Activated naive CD4-positive, alpha-beta T cell treated with anti-CD3 and anti-CD28 coated beads, Interleukin-2, amount 50 U/mL, for 16 hours (primary cell): Measurements from ENCODE around the gene SPOCK1.

Experiments
- DNase-seq: peaks from one replicate; pipeline ENCODE4 v3.0.0-alpha.2; 2020

Gene SPOCK1

DNA sequence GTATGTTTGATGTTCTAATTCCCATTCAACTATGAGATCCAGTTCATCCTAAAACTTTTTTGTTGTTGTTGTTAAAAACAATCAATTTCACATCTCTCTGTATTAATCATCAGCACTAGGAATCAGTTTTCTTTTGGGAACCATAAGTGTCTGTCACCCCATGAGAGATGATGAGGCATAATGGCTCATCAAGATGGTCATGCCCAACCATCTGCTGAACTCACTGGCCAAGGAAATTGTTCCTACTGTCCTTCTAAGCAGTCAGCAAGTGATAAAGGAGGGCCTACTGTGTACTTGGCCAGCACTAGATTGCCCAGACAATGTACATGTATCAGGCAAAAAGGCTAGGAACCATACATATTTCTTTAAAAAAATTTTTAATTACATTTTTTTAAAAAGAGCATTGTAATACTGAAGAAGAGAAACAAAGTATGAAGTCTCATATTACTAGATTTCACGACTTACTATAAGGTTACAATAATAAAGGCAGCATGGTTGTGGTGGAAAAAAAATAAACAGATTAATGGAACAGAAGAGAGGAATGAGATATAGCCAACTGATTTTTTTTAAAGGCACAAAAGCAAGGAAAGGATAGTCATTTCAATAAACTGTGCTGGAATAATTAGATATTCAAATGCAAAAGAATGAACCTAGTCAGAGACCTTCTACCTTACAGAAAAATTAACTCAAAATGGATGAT, 458.3 kb downstream of the SPOCK1 start:
- no peak for DNase-seq

DNA sequence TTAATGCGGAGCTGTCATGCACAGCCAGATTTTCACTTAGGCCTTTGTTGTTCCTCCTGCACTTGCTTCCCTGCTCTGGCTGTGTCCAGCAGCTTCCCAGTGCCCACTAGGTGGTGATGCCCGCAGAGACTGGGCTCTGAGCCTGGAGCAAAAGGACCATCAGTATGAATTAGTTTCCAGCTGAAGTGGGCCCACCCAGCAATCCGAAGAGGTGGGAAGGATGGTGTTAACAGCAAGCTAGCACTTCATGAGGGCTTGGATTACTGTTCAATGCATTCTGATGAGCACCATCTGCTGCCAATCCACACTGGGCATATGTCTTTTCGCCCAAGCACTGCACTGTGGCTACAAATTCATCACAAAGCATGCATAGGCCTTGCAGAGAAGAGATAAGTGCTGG, 459.1 kb downstream of the SPOCK1 start:
- no peak for DNase-seq

DNA sequence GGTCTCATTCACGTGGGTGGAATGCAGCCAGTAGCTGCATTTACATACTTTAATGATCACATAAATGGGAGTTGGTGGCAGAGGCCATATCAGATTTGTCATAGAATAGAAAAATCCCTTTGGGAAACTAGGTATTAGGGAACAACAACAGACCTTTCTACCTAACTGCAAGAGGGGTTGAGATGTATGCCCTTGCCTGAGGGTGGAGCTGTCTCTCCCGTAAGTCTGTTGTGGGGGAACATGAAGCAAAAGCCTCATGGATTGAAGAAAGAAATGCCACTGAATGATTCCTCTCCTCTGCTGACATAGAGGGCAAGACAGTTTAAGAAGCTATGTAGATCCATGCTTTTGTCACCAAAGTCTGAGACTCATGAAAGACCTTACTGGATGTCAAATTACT, 461.3 kb downstream of the SPOCK1 start:
- DNase-seq = no peak

DNA sequence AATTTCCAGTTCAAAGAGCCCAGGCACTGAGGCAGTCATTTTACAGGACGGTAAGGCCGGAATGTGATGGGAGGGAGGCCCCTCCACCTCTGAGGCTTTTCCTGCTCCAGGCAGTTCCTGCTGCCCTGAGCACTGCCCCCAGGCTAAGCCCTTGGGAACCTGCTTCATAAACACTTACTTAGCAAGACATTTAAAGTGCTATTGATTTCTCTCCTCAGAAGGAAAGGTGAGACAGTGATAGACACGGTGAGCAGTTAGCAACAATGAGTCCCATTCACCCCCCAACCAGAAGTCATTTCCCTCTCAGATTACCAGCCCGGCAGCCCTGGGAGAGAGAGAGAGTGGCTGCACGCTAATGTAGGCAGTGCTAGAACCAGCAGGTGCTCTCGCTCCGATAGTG, 462.5 kb downstream of the SPOCK1 start:
- DNase-seq = no peak

DNA sequence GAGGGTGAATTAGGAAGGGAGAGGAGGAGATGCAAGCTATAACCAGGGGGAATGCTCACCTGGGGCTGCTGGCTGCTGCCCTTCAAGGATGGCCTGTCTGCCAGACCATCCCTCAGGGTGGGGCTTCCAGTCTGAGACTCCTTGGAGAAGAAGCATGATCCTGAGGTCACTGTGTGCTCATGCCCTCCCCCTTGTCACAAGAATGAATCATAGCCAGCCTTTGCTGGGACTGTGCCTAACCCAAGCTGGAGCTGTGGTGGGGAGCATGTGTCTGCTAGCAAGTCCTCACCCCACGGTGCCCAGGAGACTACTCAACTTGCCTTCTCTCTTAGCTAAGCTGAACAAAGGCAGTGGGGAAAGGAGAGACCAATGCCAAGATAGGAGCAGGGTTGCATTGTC, 463.6 kb downstream of the SPOCK1 start:
- DNase-seq = no peak

DNA sequence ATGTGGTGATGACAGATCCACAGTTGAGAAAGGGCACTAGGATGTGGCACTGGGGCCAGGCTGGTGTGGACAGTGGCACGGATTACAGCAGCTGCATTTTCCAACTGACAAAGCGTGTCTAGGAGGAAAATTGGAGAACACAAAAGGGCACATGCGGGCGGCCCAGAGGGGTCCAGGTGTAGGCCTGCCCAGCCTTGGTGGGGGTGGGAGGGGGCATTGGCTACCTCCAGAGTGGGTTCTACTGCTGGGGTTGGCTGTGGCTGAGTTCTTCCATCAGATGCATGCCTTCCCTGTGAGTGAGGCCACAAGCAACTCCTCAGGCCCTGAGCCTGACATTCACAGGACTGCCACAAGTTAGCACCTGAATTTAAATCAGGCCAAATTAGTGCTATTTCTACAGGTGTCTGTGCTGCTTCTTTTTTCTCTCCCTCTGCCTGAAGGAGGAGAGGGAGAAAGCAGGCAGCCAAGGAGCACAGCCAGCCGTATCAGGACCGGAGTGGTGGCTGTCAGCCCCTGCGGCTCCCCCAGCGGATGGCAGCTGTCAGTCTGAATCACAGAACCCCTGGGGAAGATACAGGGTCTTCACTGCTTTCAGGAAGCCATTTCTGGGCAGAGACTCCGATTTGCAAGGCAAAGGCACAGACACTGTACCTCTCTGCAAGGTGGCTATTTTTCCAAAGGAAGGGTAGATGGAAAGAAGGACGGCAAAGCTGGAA, 464.2 kb downstream of the SPOCK1 start:
- DNase-seq = no peak

DNA sequence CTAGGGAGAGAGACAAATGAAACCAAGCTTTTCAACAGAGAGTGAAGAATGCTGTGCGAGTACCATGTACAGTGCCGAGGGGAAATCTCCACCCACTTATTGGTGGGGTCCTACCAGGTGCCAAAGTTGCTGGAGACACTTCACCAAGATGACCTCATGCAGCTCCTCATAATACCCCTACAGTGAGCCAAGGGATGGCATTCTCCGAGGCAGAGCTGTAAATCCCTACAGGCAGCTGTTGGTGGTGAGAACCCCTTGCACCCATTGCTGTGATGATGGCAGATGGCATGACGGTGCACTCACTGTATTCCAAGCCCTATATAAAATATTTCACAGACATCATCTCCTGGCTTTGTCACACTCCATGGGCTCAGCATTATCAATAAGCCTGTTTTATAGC, 464.9 kb downstream of the SPOCK1 start:
- DNase-seq = no peak

DNA sequence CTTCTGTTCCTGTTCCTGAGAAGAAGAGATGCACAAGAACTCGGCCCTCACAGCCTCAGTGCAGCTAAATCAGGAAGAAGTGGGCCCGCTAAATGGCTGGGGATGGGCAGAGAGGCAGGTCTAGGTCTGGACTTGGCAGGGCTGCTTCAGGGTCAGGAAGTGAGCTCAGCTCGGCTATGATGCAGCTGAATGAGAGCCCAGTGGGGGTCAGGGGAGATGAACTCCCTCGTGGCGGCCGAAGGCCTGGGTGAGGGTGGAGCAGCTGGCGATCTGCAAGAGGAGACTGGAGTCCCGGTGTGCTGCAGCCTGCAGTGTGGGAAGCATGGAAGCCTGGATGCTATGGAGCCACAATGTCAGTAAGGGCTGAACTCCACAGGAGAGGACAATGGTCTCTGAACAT, 466.2 kb downstream of the SPOCK1 start:
- no peak for DNase-seq

DNA sequence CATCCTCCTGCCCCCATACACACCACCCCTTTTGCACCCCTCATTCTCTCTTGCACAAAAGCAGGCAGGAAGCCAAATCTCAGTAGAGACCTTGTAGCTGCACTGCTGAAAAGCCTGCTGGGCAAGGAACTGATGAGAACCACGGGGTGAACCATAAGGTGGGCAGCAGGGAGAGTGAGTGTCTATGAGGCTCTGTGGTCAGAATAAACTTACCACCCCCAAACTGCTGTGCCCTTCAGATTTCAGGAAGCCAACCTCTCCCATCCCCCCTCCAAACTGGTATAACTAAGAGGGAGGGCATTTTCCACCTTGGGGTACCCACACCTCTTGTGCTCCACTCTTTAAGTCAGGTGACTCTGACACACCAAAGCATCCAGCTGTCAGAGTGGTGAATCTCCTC, 471.4 kb downstream of the SPOCK1 start:
- DNase-seq = no peak

DNA sequence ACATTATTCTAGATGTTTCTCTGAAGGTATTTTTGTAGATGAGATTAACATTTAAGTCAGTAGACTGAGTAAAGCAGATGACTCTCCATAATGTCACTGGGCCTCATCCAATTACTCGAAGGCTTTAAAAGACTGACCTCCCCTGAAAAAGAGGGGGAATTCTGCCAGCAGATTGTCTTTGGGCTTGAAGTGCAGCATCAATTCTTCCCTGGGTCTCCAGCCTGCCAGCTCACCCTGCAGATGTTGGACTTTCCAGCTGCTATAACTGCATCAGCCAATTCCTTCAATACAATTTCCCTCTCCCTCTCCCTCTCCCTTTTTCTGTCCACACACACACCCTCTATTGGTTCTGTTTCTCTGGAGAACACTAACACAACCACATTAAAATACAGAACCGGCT, 472.8 kb downstream of the SPOCK1 start:
- DNase-seq = no peak

DNA sequence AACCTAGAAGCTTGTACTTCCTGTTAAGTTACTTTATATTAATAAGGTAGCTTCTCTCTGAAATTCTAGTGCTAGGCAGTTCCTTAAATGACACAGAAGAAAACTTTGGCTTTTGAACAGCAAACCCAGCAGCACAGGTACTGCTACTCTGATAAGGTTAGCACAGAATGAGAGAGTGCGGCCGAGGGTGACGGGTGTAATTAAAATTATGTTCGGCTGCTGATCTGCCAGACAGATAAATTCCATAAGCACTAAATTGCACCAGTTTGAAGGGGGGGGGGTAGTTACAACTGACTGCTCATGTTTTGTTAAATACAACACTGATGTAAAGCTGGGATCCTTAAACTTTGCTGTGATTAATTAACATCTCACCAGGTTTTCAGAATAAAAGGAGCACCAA, 475.1 kb downstream of the SPOCK1 start:
- no peak for DNase-seq

DNA sequence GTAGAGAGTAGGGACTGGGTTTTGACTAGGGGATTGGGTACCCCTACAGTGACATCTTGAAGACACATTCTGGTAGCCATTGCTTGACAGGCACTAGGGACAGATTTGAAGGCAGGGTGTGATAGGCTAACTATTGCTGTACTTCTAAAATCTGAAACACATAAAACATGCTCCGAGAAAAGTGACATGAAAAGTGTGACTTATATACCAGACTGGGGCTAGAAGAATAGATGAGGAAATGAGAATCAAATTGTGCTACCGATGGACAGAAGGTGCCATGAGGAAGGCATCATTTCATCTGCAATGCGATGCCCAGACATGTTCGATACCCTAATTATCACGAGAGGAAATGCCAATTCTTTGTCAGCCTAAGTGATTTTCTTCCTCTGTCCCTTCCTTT, 475.8 kb downstream of the SPOCK1 start:
- no peak for DNase-seq

DNA sequence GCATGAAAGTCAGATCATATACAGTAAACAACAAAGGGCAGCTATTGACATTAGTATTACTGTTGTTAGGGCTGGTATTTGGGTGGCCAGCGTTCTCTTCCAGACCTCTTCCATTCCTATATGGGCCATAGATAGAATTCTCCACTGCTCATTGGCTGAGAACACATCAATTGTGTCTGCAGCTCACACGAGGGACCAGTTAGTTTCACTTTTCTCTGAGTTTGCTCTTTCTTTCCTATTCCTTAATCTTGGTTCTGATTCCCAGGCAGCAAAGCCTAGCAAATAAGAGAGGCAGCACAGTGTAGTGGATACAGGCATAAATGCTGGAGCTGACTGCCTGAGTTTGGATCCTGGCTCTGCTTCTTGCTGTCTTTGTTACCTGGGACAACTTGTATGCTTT, 476.4 kb downstream of the SPOCK1 start:
- no peak for DNase-seq

DNA sequence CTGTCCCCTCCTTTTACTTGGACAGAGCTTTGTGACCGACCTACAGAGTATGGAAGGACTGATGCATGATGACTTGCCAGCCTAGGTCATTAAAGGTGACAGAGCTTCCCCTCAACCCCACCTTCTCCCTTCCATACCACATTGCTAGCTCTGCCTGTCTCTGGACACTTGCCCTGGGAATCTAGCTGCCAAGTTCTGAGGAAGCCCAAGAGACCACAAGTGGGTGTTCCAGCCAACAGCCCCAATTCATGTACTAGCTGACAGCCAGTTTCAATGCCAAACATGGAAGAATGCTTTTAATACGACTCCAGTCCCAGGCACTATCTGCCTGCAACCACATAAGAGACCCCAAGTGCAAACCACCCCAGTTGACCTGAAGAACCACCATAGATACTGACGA, 477.1 kb downstream of the SPOCK1 start:
- no peak for DNase-seq

DNA sequence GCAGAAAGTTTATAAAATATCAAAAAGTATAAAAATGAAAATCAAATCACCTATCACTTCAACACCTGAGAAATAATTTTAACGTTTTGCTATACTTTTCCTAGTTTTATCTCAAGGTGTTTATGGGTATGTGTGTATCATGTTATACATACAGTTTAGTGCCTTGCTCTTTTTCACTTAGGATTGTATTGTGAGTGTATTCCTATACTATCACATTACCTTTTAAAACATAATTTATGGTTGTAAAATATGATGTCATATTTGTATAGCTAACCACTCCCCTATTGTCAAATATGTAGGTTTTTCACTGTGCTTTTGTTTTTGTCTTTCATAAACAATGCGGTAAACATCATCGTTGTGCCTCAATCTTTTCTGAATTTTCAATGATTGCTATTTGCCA, 479.9 kb downstream of the SPOCK1 start:
- DNase-seq = no peak

DNA sequence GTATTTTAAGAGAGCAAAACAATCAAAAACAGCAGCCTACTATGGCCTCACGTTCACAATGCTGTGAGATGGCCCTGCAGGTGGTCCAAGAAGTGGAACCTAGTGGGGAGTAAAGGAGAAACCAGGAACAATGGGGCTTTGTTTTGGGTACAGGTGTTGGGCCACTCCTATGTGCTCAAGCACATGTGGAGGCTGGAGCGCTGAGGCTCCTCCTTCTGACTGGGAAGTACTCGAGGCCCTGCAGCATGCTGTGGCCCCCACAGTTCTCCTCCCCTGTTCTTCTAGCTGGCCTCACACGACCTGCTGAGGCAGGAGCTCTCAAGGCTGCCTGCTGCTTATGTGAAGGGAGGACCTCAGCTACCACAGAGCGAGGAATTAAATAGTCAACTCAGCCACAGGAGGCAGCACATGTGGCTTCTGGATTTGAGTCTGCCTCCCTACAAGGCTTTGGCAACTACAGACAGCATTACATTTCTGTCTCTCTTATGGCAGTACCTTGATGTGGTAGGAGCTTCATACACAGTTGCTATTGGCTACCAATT, 482.3 kb downstream of the SPOCK1 start:
- DNase-seq = no peak

DNA sequence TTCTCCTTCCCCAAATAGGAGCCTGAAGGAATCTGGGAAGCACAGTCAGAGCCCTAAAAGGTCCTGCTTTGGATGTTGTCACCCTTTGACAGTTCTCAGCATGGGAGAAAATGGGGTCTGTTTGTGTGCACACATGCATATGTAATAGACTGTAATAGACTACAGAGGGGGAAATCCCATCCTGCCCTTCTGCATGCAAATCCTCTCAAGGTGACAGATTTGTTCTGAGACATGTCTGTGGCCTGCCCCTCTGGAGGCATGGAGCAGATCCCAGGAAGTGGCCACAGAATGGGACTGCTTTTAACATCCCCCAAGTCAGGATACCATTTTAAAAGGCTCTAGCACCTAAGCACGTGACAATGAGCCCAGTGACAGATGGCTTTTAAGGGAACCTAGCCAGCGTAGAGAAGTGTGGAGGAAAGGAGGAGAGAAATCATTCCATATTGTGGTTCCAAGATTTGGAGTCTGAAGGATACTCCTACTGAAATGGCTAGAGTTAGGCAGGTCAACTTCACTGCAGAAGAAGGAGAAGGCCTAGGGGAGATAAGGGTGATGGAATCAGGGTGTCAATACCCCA, 483.5 kb downstream of the SPOCK1 start:
- no peak for DNase-seq

DNA sequence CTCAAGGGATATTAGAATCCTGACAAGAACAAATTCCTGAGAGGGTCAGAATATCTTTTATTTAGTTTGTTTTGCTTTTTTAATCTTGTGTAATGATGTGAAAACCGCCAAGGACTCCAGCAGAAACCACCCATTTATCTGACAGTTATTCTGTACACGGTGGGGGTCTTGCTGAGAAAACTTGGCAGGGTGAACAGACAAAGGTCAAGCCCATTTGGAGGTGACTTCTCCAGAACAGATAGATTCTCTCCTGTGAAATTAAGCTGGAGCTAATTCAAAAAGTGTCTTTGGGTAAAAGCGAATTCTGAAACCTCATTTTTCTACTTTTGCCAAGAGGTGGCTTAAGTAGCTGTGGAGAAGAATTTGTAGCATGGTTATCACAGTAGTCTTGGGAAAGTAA, 484.4 kb downstream of the SPOCK1 start:
- DNase-seq = no peak

DNA sequence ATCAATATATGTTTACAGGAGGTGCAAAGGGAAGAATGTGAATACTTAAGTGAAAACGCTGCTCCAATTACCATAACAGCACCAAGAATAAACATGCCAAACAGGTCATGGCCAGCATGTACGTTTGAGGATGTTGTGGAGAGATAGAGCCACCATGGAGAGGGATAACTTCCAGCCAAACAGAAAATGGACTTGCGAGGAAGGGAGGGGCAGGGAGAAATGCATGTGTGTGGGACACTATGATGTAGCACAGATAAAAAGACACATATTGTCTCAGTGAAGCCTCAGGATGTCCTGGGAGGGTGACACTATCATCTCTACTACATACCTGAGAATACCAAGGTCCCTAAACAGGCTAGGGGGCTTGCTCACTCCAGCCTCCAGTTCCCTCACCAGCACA, 488.9 kb downstream of the SPOCK1 start:
- DNase-seq = no peak

DNA sequence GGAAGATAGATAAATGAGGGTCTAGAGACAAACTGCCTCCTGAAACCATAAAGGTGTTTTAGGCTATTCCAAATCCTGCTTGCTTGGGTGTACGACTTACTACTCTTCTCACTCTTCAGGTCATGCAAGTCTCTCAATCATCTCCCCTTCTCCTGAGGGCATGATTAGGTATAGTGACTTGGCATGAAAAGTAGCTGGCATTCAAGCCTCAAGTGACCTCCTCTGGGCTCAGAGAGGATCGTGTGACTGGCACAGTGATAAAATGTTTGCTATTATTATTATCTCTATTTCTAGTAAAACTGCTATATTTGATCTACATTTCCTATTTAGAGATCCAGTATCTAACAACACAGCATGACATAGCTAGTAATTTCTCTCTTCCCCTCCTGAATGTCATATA, 494.8 kb downstream of the SPOCK1 start:
- no peak for DNase-seq

DNA sequence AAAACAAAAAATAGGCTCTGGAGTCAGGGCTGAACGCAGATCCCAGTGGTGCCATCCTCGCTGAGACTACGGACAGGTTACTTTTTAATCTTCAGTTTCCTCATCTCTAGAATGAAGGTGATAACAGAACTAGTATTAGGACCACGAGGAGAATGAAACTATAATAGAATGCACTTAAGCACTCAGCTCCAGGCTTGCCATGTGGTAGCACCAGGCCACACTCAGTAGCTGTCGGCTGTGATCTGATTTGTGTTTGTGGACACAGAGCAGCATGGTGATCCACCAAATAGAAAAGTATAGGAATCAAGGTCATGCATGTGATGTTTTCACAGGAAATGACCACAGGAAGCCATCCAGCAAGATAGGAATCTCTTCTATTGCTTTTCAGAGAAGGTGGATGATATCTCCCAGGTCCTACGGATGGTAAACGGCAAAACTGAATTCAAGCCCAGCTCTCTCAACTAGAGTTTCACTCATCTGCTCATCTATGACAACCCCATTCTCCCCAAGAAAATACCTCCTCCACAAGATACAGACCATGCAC, 498.0 kb downstream of the SPOCK1 start:
- no peak for DNase-seq

DNA sequence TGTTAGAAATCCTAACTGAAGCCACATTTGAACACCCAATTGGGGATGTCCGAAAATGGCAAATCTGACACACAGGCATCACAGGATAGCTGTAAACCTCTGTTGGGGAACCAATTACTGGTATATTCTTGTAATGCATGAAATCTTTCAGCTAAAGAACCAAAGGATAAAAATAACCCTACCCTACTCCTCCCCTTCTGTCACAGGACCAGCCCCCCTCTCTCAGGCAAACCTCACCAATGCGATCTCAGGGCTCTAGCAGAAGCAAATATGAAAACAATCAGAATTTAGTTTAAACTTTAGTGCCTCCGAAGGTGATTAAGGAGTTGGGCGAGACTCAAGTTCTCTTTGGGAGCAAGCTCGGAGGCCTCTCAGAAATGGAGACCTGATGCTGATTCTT, 499.3 kb downstream of the SPOCK1 start:
- DNase-seq = no peak

DNA sequence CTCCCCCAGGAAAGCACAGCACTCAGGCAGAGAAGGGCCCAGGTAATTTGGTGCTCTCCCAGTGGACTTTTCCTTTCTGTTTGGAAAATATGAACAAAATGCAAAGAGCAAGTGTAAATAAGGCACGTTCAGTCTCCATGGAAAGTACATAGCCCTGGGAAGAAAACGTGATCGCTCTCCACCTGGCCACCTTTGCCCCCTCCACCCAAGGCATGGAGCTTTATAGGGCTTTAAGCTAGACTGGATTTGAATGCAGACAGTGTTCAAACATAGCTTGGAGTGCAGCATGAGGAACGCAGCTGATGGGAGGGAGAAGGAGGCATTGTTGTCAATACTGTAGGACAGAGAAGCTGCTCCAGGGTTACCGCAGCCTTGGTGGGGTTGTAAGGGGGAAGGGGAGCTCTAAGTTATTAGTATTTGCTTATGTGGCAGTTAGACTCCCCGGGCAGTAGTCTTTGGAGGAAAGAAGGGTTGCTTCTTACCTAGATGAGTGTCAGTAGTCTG, 500.2 kb downstream of the SPOCK1 start:
- no peak for DNase-seq

DNA sequence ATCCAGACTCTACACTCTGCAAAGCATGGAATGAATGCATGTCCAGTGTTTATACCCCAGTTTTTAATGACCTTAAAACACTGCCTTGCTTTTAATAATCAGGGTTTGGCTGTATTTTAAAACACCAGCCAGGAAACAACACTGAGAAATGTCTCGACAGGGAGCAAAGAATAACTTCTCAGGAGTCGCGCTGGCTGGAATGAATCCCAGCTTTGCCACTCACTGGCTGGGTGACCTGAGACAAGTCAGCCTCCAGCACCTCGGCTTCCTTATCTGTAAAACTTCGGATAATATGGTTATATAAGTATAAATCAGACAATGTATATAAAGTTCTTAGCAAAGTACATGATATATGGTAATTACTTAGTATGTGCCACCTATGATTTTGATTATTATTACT, 505.0 kb downstream of the SPOCK1 start:
- DNase-seq = no peak
